ENCODE measurements around the gene TAOK1.

The TAOK1 gene

GRCh38 chr17:29572691-29573557 lies 182.8 kb downstream of the TAOK1 start:
- DNase-seq, result peak; percentile 65

GRCh38 chr17:29573558-29573869 lies 183.4 kb downstream of the TAOK1 start:
- DNase-seq, result no peak

DNA sequence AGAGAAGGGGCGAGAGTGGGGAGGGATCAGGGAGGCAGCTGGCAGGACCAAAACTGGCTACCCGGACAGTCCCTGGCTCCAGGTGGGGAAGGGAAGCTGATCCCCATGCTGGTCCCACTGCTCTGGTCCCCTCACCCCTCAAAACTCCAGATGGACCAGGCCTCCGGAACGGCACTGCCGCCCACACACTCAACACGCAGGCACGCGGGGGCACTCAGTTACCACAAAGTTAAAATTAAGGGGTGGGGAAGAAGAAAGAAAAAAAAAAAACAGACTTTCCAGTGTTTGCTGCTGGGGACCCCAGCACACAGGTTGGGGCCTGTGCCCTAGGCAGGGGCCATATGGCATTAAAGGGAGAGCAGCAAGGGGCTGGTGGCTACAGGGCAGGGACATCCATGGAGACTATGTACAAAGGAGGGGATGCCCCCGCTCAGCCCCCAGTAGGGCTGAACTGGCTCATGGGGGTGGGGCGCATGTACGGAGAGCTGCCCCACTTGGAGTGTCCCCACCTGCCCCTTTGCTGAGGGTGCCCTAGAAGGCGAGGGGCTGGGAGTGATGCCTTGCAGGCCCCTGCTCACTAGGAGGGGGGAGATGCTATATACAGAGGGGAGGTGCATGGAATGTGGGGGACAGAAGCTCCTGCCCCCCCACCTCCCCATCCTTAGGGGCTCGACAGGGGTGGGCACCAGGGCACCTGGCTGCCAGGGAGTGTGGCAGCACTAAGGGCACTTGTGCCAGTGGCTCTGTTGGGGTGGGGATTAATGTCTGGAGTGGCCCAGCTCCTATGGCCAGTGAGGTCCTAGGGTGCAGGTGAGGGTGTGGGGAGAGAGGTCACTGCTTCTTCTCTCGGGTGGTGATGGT lies 183.9 kb downstream of the TAOK1 start:
- no peak for DNase-seq

- no peak for DNase-seq
Measured at GRCh38 chr17:29574732-29575510, 184.8 kb downstream of the TAOK1 start.

DNA sequence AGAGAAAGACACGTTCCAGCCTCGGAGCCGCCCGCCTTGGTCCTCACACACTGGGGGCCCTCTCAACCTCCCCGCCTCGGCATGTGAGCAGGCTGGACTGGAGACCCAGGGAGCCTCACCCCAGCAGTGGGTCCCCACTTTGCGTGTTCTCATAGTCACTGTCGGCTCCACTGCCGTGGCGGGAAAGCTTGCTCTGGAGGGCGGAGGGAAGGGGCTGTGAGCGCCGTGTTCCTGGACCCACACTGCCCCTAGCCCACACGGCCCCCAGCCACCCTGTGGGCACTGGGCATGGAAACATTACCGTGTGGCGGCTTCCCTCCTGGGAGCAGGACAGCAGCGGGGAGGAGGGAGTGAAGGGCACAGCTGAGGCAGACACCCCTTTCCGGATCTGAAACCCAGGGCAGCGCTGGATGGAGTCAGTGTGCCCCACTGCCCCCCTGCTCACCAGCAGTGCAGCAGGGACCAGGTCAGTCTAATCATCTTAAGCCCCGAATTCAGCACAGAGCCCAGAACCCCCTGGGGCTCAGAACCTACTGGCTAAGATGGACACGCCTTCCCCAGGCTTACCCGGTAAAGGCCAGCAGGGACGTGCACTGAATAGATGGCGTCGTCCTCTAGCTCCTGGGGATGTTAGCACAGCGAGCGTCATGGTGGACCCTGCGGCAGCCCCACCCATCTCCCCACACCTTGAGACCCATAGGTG lies 185.5 kb downstream of the TAOK1 start:
- no peak for DNase-seq

DNA sequence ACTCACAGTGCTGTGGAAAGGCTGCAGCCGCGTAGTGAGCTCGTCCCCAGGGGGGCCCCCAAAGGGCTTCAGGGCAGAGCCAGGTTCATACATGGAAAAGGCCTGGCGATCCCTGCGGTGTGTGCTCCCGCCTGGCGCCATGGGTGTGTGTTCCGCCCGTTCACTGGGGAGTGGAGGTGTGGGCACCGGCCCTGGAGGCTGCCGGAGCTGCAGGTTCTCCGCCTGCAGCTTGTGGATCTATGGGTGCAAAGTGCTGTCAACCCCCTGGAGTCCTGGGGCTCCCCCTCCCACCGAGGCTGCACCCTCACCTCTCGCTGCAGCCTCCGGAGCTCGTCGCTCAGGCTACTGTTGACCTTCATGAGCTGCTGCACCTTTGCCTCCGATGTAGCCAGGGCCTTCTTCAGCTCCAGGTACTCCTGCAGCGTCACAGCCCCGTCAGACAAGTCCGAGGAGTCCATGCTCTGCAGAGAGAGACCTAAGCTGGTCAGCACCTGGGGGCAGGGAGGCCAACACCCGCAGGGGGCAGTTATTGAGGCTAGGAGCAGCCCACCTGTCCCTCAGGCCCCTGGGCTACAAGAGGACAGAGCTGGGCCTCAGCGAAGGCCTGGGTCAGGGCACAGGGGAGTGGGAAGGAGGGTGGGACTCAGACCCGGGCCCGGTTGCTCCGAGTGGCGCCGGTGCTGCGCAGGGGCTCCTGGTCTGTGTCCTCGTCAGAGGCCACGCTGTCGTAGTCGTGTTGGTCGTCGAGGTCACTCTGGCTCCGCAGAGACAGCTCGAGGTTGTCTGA lies 186.2 kb downstream of the TAOK1 start:
- no peak for DNase-seq

- no peak for DNase-seq
Measured at GRCh38 chr17:29577001-29577370, 186.8 kb downstream of the TAOK1 start.

DNA sequence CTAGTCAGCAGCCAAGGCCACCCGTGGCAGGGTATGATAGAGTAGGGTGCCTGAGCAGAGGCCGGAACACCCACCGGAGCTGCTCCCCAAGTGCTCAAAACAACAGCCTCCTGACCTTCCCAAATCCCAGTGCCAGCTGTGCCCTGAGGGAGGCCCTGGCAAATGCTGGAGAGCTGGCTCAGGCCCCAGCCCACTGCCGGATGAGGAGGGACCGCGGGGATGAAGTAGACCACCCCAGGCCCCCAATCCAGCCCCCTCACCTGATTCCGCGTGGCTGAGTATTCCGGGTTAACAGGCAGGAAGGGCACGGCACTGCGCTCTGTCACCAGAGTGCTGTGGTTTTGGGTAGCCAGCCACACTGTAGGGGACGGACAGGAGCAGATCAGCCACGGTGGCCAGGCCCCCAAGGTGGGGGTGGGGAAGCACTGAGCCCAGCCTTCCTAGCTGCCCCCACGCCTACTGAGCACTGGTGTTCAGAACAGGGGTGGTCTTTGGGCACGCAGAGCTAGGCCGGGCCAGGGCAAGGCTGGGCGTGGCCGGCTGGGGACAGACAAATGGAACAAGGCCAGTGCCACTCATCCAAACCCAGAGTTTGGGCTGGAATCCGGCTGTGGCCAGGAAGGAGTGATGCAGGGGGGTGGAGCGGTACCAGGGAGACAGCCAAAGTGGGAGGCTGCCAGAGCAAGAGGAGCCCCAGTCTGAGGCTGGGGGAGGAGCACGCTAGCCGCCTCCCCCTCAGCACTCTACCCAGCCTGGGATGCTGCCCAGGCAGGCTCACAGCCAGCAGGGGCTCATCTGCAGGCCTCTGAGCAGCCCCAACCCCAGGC lies 187.4 kb downstream of the TAOK1 start:
- DNase-seq, result no peak

DNA sequence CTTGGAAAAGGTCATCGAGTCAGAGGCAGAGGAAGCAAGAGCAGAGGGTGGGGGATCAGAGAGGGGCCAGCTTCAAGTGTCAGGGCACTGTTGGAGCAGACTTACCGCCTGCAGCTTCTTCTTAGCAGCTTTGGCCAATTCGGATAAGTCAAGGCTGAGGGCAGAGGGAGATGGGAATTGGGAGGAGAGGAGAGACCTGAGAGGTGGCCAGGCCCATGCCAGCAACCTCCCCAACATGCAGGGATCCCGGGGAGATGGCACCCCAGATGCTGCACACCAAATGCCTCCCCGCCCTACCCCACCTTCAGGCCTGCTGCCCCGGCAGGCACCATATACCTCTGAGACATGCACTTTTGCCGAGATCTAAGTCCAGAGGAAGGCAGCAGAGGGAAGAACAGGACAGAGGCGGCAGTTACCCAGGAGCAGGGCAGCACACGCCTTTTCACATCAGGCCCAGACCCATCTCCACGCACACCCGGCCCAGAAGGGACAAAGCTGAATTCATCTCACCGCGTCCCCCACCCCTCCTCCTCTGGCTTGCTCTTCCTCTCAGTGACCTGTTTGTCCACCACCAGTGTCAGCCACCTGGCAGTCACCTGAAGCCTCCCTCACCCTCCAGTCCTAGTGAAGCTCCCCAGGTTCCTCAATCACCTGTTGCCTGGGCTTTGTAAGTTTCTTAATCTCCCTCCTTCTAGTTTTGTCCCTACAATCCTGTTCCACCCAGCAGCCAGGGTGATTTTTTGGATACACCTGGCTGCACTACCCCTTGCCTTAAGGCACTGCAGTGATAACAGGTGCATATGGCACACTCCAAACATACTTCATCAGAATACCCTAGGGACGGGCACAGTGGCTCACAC lies 188.7 kb downstream of the TAOK1 start:
- no peak for DNase-seq

DNA sequence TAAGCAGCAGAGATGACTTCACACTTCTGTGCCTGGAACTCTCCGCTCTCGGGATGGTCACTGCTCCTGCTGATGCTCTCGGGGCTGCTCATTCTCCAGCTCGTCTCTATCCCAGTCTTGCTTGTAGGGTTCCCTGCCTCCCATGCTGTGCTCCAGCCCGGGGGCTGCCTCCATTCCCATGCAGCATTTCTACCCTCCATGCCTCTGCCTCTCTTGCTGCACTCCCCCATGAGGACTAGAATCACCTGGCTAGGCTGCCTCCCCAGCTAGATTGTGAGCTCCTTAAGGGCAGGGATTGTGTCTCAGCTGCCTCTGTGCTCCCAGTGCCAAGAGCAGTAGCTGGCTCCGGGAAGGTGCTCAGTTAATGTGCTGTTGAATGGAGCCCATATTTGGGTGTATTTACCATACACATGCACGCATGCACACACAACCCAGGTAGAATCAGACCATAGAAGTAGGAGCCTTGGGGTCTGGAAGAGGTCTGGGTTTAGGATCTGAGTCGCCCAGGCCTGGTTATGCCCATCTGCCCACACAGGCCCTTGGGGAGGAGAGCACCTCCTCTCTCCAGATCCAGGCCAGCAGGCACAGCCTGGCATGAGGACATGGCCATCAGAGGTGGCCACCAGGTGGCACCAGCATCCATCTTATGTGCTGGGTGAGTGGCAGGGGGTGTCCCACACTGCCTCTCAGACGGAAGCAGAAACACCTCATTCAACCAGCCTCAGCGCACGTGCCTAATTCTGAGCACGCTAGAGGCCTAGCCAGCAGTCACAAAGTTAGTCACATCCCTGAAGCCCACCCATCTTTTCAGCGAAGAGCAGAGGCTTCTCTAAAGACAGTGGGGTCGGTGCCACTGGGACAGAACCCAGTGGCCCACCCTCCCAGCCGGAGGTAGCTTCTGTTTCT lies 190.0 kb downstream of the TAOK1 start:
- peak; percentile 92 for DNase-seq

GRCh38 chr17:29581583-29582253 lies 191.6 kb downstream of the TAOK1 start:
- no peak for DNase-seq

- DNase-seq, result no peak
Measured at GRCh38 chr17:29582254-29582765, 192.1 kb downstream of the TAOK1 start.

DNA sequence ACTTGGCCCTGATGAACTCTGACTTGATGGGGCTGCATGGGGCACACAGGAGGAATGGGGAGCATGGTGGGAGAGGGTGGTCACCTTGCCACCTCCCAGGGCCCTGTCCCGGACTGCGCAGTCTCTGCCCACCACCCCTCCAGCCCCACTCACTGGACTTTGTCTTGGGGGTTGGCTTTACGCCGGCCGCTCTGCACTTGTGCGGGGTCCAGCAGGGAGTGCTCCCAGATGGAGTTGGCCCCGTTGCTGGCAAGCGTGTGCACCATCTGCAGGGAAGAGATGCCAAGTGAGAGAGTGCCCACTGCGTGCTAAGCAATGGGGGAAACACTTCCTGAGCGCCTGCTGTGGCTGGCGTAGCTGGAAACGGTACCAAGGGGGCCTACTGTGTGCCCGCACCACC lies 192.6 kb downstream of the TAOK1 start:
- no peak for DNase-seq

DNA sequence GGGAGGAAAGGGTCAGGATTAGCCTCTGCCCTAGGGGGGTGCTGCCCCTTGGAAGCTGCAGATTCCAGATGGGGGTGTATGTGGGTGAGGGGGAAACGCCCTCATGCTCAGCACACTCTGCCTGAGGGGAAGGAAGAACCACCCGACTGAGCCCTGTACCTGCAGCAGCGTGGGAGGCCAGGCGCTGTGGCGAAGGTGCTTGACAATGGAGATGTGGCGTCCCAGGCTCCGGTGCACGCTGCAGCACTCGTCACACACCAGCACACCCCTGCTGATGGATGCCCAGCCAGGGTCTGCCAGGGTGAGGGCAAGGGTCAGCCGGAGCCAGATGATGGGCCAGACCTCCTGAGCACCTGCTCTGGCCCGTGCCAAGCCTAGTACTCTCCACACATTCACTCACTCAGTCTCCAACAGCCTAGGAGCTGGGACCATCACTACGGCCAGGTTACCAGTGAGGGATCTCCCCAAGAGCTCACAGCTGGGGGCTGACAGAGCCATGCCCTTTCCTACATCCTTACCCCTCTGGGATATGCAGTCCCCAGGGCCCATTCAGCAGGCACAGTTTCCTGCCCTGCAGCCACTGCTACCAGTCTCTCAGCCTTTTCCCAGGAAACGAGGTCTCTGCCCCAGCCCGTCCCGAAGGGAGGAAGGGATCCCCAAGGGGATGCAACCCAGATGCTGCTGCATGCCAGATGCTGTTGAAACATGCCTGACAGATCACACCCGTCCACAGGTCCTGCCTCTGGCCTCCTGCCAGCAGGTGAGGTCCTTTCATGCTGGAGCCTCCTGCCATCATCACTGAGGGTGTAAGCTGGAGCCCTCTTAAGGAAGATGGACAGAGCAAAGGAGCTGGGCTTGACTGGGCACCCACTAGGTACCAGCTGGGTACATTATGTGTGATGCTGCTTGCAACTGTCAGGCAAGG lies 193.4 kb downstream of the TAOK1 start:
- no peak for DNase-seq

GRCh38 chr17:29584452-29585079 lies 194.4 kb downstream of the TAOK1 start:
- no peak for DNase-seq

- DNase-seq, result no peak
Measured at GRCh38 chr17:29585080-29585751, 195.1 kb downstream of the TAOK1 start.
